HEK293 (cell line): ENCODE measurements around the gene TTLL13.
A peak's percentile ranks its signal among the peaks of the same experiment; 100 is the strongest.

Experiments
- GLIS1 ChIP-seq: fragments of 450-650 bp; formaldehyde crosslinking; IDR thresholded peaks from 2 replicates; pipeline ENCODE4 v1.5.1; 2016; ENCODE audit warnings: missing biosample characterization, missing genetic modification characterization
- KLF1 ChIP-seq: fragments of 450-650 bp; formaldehyde crosslinking; IDR thresholded peaks from 2 replicates; pipeline ENCODE4 v1.5.1; 2016; ENCODE audit warnings: missing biosample characterization, missing genetic modification characterization
- KLF7 ChIP-seq: fragments of 450-650 bp; formaldehyde crosslinking; IDR thresholded peaks from 2 replicates; pipeline ENCODE4 v1.5.1; 2016; ENCODE audit warnings: missing biosample characterization, missing genetic modification characterization, borderline replicate concordance
- SETDB1 ChIP-seq: IDR thresholded peaks from one replicate; pipeline ENCODE4 v1.6.1; 2017; ENCODE audit warnings: mild to moderate bottlenecking, low read length, moderate library complexity, mixed read lengths; ENCODE audit not compliant: insufficient read length
- ZBTB1 ChIP-seq: fragments of 450-650 bp; formaldehyde crosslinking; IDR thresholded peaks from 2 replicates; pipeline ENCODE4 v1.5.1; 2016; ENCODE audit warnings: missing biosample characterization, missing genetic modification characterization
- ZBTB48 ChIP-seq: fragments of 450-650 bp; formaldehyde crosslinking; IDR thresholded peaks from 2 replicates; pipeline ENCODE4 v1.5.1; 2016; ENCODE audit warnings: missing biosample characterization, missing genetic modification characterization
- ZBTB7A ChIP-seq: fragments of 450-650 bp; formaldehyde crosslinking; IDR thresholded peaks from 2 replicates; pipeline ENCODE4 v1.5.1; 2016; ENCODE audit warnings: low read depth, missing biosample characterization, missing genetic modification characterization
- ZNF175 ChIP-seq: fragments of 450-650 bp; formaldehyde crosslinking; IDR thresholded peaks from 2 replicates; pipeline ENCODE4 v1.5.1; 2016; ENCODE audit warnings: missing biosample characterization, missing genetic modification characterization
- ZNF19 ChIP-seq: fragments of 450-650 bp; formaldehyde crosslinking; IDR thresholded peaks from 2 replicates; pipeline ENCODE4; 2016; ENCODE audit warnings: missing biosample characterization, missing genetic modification characterization, low read depth
- ZNF202 ChIP-seq: fragments of 450-650 bp; formaldehyde crosslinking; IDR thresholded peaks from 2 replicates; pipeline ENCODE4 v1.5.1; 2016; ENCODE audit warnings: missing biosample characterization, missing genetic modification characterization, borderline replicate concordance
- ZNF211 ChIP-seq: fragments of 450-650 bp; formaldehyde crosslinking; IDR thresholded peaks from 2 replicates; pipeline ENCODE4 v1.5.1; 2016; ENCODE audit warnings: low read depth, missing biosample characterization, missing genetic modification characterization
- ZNF221 ChIP-seq: fragments of 450-650 bp; formaldehyde crosslinking; IDR thresholded peaks from 2 replicates; pipeline ENCODE4 v1.5.1; 2017; ENCODE audit warnings: missing biosample characterization, missing genetic modification characterization, borderline replicate concordance
- ZNF24 ChIP-seq: fragments of 450-650 bp; formaldehyde crosslinking; IDR thresholded peaks from 2 replicates; pipeline ENCODE4 v1.5.1; 2016; ENCODE audit warnings: missing biosample characterization, missing genetic modification characterization
- ZNF350 ChIP-seq: fragments of 450-650 bp; formaldehyde crosslinking; IDR thresholded peaks from 2 replicates; pipeline ENCODE4 v1.5.0; 2017; ENCODE audit warnings: missing biosample characterization, mild to moderate bottlenecking, missing genetic modification characterization
- ZNF521 ChIP-seq: fragments of 450-650 bp; formaldehyde crosslinking; IDR thresholded peaks from 2 replicates; pipeline ENCODE4 v1.5.1; 2017; ENCODE audit warnings: missing biosample characterization, mild to moderate bottlenecking, missing genetic modification characterization
- ZNF555 ChIP-seq: fragments of 450-650 bp; formaldehyde crosslinking; conservative IDR thresholded peaks from 2 replicates; pipeline ENCODE4 v1.5.1; 2017; ENCODE audit warnings: missing biosample characterization, mild to moderate bottlenecking, missing genetic modification characterization, inconsistent platforms
- ZNF561 ChIP-seq: fragments of 450-650 bp; IDR thresholded peaks from 2 replicates; pipeline ENCODE4 v1.5.1; 2018; ENCODE audit warnings: missing biosample characterization, missing genetic modification characterization, borderline replicate concordance
- ZNF624 ChIP-seq: fragments of 450-650 bp; formaldehyde crosslinking; IDR thresholded peaks from 2 replicates; pipeline ENCODE4 v1.5.1; 2017; ENCODE audit warnings: missing biosample characterization, missing genetic modification characterization
- ZNF629 ChIP-seq: fragments of 450-650 bp; formaldehyde crosslinking; IDR thresholded peaks from 2 replicates; pipeline ENCODE4 v1.5.1; 2017; ENCODE audit warnings: missing biosample characterization, missing genetic modification characterization
- ZNF658 ChIP-seq: fragments of 450-650 bp; formaldehyde crosslinking; IDR thresholded peaks from 2 replicates; pipeline ENCODE4; 2016; ENCODE audit warnings: missing biosample characterization, missing genetic modification characterization
- ZNF670 ChIP-seq: fragments of 450-650 bp; formaldehyde crosslinking; IDR thresholded peaks from 2 replicates; pipeline ENCODE4 v1.5.1; 2016; ENCODE audit warnings: missing biosample characterization, missing genetic modification characterization, low read depth
- ZNF677 ChIP-seq: fragments of 450-650 bp; IDR thresholded peaks from 2 replicates; pipeline ENCODE4 v1.5.0; 2018; ENCODE audit warnings: missing biosample characterization, mild to moderate bottlenecking, missing genetic modification characterization, moderate library complexity
- ZNF747 ChIP-seq: fragments of 450-650 bp; formaldehyde crosslinking; IDR thresholded peaks from 2 replicates; pipeline ENCODE4 v1.5.1; 2016; ENCODE audit warnings: missing biosample characterization, missing genetic modification characterization
- TF ChIP-seq, protein P1 (sequence below): fragments of 450-650 bp; formaldehyde crosslinking; IDR thresholded peaks from 2 replicates; pipeline ENCODE4 v1.5.1; 2016; ENCODE audit warnings: missing biosample characterization, missing genetic modification characterization
- TF ChIP-seq, protein P2 (sequence below): fragments of 450-650 bp; formaldehyde crosslinking; IDR thresholded peaks from 2 replicates; pipeline ENCODE4 v1.5.1; 2016; ENCODE audit warnings: missing biosample characterization, missing genetic modification characterization
- TF ChIP-seq, protein P3 (sequence below): fragments of 450-650 bp; formaldehyde crosslinking; IDR thresholded peaks from 2 replicates; pipeline ENCODE4 v1.5.1; 2016; ENCODE audit warnings: missing biosample characterization, missing genetic modification characterization
- TF ChIP-seq, protein P4 (sequence below): fragments of 450-650 bp; formaldehyde crosslinking; IDR thresholded peaks from 2 replicates; pipeline ENCODE4 v1.5.1; 2017; ENCODE audit warnings: missing biosample characterization, missing genetic modification characterization
- TF ChIP-seq, protein P5 (sequence below): fragments of 450-650 bp; formaldehyde crosslinking; conservative IDR thresholded peaks from 2 replicates; pipeline ENCODE4 v1.5.1; 2016; ENCODE audit warnings: low read depth, missing biosample characterization, missing genetic modification characterization
- TF ChIP-seq, protein P6 (sequence below): fragments of 450-650 bp; formaldehyde crosslinking; IDR thresholded peaks from 2 replicates; pipeline ENCODE4 v1.5.1; 2016; ENCODE audit warnings: missing biosample characterization, missing genetic modification characterization

The TTLL13 gene

DNA sequence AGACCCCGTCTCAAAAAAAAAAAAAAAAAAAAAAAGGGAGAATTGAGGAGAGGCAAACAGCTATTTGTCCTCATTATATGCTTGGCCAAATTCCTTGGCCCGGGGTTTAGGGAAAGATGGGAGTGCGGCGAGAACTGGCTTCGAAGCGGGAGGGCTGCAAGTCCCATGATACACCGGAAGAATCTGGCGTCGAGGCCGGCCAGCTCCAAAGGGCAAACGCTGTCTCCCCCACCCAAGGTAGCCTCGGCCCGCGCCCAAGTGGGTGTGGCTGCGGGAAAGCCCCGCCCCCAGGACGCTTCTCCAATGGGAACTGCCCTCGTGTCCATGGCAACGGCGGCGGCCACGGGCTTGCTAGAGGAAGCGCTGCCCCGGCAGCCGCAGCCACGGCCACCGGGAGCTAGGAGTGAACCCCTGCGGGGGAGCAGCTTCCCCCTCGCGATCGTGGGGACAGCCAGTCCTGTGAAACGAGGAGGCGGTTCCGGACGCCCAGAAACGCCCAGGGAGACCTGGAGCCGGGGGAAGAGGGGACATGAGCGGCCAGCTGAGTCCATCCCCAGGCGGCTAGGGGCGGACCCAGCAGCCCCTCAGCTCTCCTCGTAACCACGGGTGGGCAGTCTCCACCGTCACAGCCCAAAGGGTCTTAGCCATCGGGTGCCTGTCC is at the start of gene TTLL13 (continued):
- TF ChIP-seq ZNF677 (tag by site-specific recombination) (no peak), ZBTB48 (tag by site-specific recombination) (no peak), ZNF629 (no peak), ZNF19 (tag by site-specific recombination) (no peak), KLF1 (no peak), ZNF521 (tag by site-specific recombination) (no peak), ZNF555 (no peak), ZNF350 (no peak), GLIS1 (tag by site-specific recombination) (peak; percentile 83), SETDB1 (no peak), ZNF221 (tag by site-specific recombination) (no peak), KLF7 (no peak; the same call in 1 of the 2 replicates), ZNF561 (tag by site-specific recombination) (no peak), ZNF658 (tag by site-specific recombination) (no peak), ZNF175 (tag by site-specific recombination) (no peak), ZNF24 (tag by site-specific recombination) (no peak), ZBTB1 (tag by site-specific recombination) (no peak), ZNF624 (tag by site-specific recombination) (no peak), ZNF211 (tag by site-specific recombination) (no peak), ZNF747 (tag by site-specific recombination) (no peak), ZBTB7A (tag by site-specific recombination) (no peak), ZNF670 (tag by site-specific recombination) (no peak), ZNF202 (tag by site-specific recombination) (no peak)
- TF ChIP-seq, protein P1, sequence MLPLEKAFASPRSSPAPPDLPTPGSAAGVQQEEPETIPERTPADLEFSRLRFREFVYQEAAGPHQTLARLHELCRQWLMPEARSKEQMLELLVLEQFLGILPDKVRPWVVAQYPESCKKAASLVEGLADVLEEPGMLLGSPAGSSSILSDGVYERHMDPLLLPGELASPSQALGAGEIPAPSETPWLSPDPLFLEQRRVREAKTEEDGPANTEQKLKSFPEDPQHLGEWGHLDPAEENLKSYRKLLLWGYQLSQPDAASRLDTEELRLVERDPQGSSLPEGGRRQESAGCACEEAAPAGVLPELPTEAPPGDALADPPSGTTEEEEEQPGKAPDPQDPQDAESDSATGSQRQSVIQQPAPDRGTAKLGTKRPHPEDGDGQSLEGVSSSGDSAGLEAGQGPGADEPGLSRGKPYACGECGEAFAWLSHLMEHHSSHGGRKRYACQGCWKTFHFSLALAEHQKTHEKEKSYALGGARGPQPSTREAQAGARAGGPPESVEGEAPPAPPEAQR (tag by site-specific recombination), result no peak
- TF ChIP-seq, protein P2, sequence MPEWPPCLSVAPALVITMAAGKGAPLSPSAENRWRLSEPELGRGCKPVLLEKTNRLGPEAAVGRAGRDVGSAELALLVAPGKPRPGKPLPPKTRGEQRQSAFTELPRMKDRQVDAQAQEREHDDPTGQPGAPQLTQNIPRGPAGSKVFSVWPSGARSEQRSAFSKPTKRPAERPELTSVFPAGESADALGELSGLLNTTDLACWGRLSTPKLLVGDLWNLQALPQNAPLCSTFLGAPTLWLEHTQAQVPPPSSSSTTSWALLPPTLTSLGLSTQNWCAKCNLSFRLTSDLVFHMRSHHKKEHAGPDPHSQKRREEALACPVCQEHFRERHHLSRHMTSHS, result no peak
- TF ChIP-seq, protein P3, sequence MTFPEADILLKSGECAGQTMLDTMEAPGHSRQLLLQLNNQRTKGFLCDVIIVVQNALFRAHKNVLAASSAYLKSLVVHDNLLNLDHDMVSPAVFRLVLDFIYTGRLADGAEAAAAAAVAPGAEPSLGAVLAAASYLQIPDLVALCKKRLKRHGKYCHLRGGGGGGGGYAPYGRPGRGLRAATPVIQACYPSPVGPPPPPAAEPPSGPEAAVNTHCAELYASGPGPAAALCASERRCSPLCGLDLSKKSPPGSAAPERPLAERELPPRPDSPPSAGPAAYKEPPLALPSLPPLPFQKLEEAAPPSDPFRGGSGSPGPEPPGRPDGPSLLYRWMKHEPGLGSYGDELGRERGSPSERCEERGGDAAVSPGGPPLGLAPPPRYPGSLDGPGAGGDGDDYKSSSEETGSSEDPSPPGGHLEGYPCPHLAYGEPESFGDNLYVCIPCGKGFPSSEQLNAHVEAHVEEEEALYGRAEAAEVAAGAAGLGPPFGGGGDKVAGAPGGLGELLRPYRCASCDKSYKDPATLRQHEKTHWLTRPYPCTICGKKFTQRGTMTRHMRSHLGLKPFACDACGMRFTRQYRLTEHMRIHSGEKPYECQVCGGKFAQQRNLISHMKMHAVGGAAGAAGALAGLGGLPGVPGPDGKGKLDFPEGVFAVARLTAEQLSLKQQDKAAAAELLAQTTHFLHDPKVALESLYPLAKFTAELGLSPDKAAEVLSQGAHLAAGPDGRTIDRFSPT (tag by site-specific recombination), result no peak
- TF ChIP-seq, protein P4, sequence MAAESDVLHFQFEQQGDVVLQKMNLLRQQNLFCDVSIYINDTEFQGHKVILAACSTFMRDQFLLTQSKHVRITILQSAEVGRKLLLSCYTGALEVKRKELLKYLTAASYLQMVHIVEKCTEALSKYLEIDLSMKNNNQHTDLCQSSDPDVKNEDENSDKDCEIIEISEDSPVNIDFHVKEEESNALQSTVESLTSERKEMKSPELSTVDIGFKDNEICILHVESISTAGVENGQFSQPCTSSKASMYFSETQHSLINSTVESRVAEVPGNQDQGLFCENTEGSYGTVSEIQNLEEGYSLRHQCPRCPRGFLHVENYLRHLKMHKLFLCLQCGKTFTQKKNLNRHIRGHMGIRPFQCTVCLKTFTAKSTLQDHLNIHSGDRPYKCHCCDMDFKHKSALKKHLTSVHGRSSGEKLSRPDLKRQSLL (tag by site-specific recombination), result no peak
- TF ChIP-seq, protein P5, sequence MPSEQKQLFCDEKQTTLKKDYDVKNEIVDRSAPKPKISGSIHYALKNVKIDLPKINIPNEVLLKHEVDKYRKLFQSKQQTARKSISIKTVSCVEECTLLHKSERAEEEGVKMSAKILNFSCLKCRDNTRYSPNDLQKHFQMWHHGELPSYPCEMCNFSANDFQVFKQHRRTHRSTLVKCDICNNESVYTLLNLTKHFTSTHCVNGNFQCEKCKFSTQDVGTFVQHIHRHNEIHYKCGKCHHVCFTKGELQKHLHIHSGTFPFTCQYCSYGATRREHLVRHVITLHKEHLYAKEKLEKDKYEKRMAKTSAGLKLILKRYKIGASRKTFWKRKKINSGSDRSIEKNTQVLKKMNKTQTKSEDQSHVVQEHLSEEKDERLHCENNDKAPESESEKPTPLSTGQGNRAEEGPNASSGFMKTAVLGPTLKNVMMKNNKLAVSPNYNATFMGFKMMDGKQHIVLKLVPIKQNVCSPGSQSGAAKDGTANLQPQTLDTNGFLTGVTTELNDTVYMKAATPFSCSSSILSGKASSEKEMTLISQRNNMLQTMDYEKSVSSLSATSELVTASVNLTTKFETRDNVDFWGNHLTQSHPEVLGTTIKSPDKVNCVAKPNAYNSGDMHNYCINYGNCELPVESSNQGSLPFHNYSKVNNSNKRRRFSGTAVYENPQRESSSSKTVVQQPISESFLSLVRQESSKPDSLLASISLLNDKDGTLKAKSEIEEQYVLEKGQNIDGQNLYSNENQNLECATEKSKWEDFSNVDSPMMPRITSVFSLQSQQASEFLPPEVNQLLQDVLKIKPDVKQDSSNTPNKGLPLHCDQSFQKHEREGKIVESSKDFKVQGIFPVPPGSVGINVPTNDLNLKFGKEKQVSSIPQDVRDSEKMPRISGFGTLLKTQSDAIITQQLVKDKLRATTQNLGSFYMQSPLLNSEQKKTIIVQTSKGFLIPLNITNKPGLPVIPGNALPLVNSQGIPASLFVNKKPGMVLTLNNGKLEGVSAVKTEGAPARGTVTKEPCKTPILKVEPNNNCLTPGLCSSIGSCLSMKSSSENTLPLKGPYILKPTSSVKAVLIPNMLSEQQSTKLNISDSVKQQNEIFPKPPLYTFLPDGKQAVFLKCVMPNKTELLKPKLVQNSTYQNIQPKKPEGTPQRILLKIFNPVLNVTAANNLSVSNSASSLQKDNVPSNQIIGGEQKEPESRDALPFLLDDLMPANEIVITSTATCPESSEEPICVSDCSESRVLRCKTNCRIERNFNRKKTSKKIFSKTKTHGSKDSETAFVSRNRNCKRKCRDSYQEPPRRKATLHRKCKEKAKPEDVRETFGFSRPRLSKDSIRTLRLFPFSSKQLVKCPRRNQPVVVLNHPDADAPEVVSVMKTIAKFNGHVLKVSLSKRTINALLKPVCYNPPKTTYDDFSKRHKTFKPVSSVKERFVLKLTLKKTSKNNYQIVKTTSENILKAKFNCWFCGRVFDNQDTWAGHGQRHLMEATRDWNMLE, result no peak
- TF ChIP-seq, protein P6, sequence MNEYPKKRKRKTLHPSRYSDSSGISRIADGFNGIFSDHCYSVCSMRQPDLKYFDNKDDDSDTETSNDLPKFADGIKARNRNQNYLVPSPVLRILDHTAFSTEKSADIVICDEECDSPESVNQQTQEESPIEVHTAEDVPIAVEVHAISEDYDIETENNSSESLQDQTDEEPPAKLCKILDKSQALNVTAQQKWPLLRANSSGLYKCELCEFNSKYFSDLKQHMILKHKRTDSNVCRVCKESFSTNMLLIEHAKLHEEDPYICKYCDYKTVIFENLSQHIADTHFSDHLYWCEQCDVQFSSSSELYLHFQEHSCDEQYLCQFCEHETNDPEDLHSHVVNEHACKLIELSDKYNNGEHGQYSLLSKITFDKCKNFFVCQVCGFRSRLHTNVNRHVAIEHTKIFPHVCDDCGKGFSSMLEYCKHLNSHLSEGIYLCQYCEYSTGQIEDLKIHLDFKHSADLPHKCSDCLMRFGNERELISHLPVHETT, result no peak
